ENCODE measurements around the gene HSPB2. TPM values are rescaled to one million over a fixed set of nuclear protein-coding genes. Genes with fewer than 3 reads are reported as not detected.

Gene HSPB2
- total RNA-seq, 1 donor from 2014 or later: 3.2 TPM

DNA sequence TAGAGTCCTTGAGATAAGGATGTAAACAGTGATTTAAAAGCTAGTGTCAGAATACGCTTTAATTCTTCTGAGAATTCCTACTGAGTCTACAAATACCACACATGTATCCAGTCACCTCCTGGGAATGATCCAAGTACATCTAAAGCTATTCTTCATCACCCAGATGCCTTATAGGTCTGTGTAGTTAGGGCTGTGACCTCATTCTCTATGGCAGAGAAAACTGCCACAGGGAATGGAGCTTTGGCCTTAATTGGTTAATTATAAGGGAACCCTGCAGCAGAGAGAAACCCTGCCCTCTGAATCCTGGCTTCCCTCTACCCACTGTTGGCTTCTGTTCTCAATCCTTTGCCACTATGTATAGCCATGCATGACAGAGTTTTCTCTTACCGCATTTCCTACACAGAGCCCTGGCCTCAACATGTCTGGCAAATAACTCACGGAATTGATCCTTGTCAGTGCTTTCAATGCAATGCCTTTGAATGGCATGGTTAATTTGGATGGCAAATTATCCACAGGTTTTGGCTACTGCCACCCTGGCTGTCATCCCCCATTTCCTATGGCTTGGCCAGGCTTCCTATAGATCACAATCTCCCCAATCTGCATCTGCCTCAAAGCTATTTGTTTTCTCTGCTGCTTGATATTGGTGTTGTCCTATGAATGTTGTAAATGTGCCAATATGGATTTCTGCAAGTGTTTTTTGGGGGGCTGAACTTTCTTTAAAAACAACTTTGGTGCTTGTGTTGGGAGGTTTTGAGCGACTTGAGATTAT is 27.5 kb downstream of the HSPB2 start:
- DNase-seq: no peak

DNA sequence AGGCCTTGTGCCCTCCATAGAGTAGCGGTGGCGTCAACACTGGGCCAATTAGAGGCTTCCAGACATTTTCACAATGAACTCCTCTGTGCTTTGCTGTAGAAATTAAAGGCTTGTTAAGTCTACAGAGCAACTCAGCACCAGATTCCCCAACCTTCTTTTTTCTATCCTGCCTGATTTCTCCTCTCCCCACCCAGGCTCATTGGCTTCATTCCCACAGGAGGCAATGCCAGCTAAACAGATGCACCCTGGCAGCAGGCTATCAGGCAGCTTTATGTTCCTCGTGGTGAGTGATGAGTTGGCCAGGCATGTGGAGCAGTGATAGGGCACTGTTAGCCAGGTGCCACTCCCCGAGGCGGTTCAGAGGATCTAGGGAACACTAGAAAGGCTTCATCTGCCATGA is 29.4 kb downstream of the HSPB2 start:
- DNase-seq: no peak

DNA sequence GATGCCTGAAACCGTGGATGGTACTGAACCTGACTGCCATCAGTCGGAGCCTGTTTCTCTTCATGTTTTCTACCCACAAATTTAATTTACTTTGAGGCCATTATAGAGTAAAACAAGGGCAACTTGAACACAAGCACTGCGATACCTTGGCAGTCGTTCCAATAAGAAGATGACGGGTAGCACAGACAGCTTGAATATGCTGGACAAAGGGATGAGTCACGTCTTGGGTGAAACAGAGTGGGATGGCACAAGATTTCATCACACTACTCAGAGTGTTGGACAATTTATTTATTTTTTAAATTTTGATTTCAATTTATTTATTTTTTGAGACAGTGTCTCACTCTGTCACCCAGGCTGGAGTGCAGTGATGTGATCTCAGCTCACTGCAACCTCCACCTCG is 30.3 kb downstream of the HSPB2 start:
- DNase-seq: no peak

DNA sequence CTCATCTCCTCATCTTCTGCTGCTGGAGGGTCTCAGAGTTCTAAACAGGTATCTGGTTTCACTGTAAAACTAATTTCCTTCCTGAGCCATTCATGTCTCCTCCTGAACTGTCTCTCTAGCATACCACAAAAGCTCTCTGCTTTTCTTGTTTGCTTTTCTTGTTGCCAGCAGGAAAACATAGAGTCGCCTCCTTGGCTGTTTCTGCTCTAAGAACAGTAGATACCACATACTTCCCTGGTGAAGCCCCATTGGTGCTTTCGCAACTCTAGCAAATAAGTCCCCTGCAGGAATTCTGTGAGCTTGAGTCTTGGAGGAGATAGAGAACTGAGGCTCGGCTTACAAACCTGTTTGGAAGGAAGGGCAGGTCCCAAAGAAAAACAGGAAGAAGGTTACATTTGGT is 31.6 kb downstream of the HSPB2 start:
- DNase-seq: no peak

GRCh38 chr11:111944651-111945051 is 32.1 kb downstream of the HSPB2 start:
- no peak for DNase-seq

DNA sequence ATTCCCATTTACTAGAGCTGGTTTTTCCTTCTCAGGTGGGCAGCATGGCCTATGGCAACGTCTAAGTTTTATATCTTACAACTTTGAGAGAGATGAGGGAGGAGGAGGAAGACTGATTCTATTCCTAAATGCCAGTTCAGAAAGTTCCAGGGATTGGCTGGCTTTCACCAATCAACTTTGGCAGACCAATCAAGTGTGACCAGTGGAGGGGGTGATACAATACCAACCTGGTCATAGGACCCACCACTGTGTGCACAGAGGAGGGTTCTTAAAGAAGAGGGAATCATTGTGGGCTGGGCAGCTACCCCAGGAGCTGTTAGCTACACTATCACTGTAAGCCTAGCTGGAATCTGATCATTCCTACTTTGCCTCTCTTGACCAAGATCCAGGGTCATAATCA is 32.7 kb downstream of the HSPB2 start:
- no peak for DNase-seq

DNA sequence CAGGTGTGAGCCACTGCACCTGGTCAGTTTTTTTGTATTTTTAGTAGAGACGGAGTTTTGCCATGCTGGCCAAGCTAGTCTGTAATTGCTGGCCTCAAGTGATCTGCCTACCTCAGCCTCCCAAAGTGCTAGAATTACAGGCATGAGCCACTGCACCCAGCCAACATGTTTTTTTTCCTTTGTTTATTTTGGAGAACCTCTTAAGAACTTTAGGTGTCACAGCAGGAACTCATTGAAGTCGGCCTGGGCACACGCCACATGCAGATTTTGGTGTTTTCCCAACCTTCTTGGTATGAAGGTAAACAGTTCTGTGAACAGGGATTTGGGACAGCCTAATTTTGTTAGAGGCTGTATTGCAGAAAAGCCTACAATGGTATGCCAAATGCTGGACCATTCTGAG is 34.0 kb downstream of the HSPB2 start:
- no peak for DNase-seq

GRCh38 chr11:111947143-111947542 is 34.6 kb downstream of the HSPB2 start:
- DNase-seq: no peak

DNA sequence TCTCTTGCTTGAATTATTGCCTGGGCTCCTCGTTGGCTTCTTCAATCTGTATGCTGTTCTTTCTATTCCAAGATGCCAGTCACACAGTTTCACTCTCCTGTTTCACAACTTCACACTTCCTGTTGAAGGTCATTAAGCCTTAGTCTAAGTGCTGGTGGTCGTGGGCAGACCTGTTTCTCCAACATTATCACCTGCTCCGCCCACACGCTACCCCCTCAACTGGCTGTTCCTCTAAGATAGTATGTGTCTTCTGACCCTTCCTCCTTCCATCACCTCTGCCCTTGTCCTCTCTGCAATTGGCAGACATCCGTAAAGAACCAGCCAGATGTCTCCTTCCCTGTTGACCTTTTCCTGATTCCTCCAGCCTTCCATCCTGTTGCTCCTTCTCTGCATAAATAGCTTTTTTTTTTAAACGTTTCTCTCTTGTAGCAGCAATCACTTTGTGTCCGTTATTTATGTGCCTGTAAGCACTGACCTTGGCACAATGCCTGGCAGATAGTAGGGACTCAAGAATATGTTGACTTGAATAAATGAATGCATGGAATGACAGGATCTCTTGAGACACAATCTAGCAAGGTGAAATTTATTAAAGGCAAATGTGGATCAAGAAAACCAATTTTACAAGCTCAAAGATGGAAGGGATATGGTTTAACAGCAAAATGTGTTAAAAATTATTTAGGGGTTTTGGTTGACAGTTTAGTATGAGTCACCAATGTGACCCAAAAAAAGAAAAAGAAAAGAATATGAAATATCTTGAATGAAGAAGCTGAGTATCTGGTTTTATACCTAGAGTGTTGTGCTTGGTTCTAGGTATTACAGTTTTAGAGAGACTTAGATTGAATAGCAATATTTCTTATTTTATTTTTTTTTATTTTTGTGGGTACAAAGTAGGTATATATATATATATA is 37.2 kb downstream of the HSPB2 start:
- no peak for DNase-seq

DNA sequence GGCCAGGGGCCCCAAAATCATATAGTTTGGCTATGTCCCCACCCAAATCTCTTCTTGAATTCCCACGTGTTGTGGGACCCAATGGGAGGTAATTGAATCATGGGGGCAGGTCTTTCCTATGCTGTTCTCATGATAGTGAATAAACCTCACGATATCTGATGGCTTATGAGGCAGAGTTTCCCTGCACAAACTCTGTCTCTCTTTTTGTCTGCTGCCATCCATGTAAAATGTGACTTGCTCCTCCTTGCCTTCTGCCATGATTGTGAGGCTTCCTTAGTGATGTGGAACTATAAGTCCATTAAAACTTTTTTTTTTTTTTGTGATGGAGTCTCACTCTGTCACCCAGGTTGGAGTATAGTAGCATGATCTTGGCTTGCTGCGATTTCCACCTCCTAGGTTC is 39.0 kb downstream of the HSPB2 start:
- DNase-seq: no peak

DNA sequence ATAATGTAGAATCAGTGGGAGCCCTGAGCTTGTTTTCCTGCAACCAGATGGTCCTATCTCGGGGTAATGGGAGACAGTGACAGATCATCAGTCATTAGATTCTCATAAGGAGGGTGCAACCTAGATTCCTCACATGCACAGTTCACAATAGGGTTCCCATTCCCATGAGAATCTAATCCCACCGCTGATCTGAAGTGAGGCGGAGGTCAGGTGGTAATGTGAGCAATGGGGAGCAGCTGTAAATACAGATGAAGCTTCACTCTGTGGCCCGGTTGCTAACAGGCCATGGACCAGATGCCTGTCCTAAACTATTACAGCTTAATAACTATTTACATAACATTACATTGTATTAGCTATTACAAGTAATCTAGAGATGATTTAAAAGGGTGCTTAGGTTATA is 41.6 kb downstream of the HSPB2 start:
- no peak for DNase-seq

DNA sequence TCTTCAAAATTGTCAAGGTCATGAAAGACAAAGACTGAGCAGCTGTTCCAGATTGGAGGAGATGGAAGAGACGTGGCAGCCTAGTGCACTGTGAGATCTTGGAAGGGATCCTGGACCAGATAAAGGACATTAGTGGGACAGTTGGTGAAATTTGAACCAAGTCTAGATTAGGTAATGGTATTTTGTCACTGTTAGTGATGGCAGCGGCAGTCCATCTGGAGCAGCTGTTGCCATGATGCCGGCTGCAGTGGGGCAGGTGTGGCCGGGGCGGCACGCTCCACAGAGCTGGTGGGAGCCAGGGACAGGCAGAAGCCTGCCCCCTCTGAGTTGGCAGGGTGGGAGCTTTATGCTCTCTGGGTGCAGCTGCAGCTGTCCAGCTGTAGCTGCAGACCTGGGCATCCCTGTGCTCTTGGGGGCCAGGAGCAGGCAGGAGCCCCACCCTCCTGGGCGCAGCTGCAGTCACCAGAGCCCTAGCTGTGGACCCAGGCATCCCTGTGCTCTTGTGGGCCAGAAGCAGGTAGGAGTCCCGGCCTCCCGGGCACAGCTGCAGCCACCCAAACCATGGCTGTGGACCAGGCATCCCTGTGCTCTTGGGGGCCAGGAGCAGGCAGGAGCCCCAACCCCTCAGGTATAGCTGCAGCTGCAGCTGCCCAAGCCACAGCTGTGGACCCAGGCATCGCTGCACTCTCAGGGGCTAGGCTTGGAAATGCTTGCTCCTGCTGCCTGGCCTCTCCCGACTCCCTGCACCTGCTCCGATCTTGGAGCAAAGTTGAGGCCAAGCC is 45.3 kb downstream of the HSPB2 start:
- DNase-seq: no peak

DNA sequence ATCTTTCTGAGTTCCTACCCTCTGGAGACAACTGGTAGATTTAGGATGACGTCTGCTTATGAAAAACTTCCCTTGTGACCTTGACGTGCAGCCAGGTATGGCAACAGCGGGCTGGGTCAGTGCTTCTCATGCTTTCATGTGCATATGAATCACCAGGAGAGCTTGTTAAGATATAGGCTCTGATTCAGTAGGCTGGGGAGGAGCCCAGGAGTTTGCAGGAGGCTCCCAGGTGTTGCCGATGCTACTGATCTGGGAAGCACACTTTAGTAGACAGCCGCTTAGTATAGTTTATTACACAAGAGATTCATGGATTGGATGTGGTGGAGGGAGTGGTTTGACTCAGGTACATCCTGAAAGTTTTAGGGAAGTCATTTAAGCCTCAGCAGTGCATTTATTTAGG is 48.4 kb downstream of the HSPB2 start:
- DNase-seq: no peak

DNA sequence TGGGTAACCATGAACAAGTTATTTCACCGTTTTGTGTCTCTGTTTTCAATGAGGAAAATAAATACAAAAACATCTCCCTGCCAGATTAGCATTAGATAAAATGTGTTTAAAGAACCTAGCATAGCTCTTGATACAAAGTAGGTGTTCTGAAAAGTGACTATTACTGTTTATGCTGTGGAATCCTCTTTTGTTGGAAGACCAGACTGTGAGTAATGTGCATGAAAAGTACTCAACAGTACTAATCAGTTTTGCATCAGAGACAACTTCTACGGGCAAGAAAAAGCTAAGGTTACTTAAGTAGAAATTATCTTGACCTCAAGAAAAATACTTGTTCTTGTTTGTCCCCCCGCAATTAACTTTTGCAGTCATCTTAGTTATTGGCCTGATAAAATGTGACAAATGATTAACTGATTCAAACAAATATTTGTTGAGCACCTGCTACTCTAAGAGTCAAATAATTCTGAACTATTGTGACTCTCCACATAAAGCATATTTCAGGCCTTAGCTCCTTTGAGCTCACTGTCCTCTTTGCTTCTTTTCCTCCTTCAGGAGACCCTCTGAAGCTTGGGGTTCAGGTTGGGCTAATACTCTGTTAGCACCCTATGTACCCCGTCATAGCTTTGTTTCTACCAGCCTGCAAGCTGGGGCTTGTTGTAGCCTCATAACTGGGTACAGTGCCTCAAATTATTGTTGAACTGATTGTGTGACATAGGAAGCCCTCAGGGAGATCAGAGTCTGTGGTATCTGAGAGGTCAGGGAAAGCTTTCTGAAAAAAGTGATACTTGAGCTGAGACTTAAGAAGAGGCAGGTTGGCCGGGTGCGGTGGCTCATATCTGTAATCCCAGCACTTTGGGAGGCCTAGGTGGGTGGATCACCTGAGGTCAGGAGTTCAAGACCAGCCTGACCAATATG is 49.1 kb downstream of the HSPB2 start:
- DNase-seq: no peak

Small RNAs within 50 kb of the gene (small RNA-seq; reads per million reads assigned to genes)
- not detected for gene C11orf52 (ENCODE audit: low replicate concordance)
- gene GNG5P3 (ENCODE audit: low replicate concordance): not detected
- not detected for gene RNA5SP351 (ENCODE audit: low replicate concordance)
- gene RPL37AP8 (ENCODE audit: low replicate concordance): not detected

Other genes starting within 250 kb of the HSPB2 start
- gene PPP2R1B, start 146.3 kb upstream of the HSPB2 start, total RNA-seq: 56.6 TPM
- gene ALG9, start 41.2 kb upstream of the HSPB2 start, total RNA-seq: 34.8 TPM
- gene FDXACB1, start 33.6 kb upstream of the HSPB2 start, total RNA-seq: 3.2 TPM
- gene CFAP68, start 33.2 kb upstream of the HSPB2 start, total RNA-seq: 10.4 TPM
- 43.2 TPM for gene CRYAB, start 964 bp upstream of the HSPB2 start, total RNA-seq
- 1.4 TPM for gene C11orf52, start 6.2 kb downstream of the HSPB2 start, total RNA-seq
- gene DIXDC1, start 24.6 kb downstream of the HSPB2 start, total RNA-seq: 21.0 TPM
- gene DLAT, start 112.7 kb downstream of the HSPB2 start, total RNA-seq: 28.2 TPM
- 1.4 TPM for gene PIH1D2, start 161.3 kb downstream of the HSPB2 start, total RNA-seq
- 20.3 TPM for gene NKAPD1, start 161.6 kb downstream of the HSPB2 start, total RNA-seq
- gene TIMM8B, start 174.0 kb downstream of the HSPB2 start, total RNA-seq: 55.1 TPM
- 124 TPM for gene SDHD, start 174.1 kb downstream of the HSPB2 start, total RNA-seq

All from skin of body (tissue), 3 donors.